Mesodermal cell (in vitro differentiated cells): Measurements from ENCODE around the gene TAOK2.
"Not testable (repeated sequence)": the region's sequence is repeated elsewhere in the genome, so short reads cannot be mapped to it uniquely, and the experiment has no call there.

ENCODE experiments used
- H3K27ac ChIP-seq: 2 replicates; pipeline ENCODE4 v1.7.0; 2013; ENCODE audit warnings: mild to moderate bottlenecking, low read depth, low read length, moderate library complexity; ENCODE audit not compliant: severe bottlenecking
- H3K36me3 ChIP-seq: 2 replicates; pipeline ENCODE4 v1.7.1; 2013; ENCODE audit warnings: mild to moderate bottlenecking, low read length, moderate library complexity; ENCODE audit not compliant: control insufficient read depth, insufficient read depth
- H3K4me1 ChIP-seq: one replicate; pipeline ENCODE4 v1.7.1; 2013; ENCODE audit warnings: mild to moderate bottlenecking, low read length; ENCODE audit not compliant: insufficient read depth, control insufficient read depth, poor library complexity, severe bottlenecking
- H3K4me3 ChIP-seq: 2 replicates; pipeline ENCODE4 v1.7.0; 2013; ENCODE audit warnings: low read length, control low read depth, mild to moderate bottlenecking; ENCODE audit not compliant: insufficient read depth, poor library complexity, severe bottlenecking; ENCODE audit errors: extremely low read depth
- H3K9me3 ChIP-seq: 2 replicates; pipeline ENCODE4 v1.7.1; 2013; ENCODE audit warnings: mild to moderate bottlenecking, low read length, moderate library complexity; ENCODE audit not compliant: control insufficient read depth
- WGBS, 2 experiments: methylation state at CpG; one replicate each; pipeline ENCODE4 v1.1.5; 2013; ENCODE audit warnings: missing lambda C conversion rate in 2 of 2; ENCODE audit not compliant: insufficient coverage in 2 of 2; 5-methylcytosine and 5-hydroxymethylcytosine counted together

Gene TAOK2

DNA sequence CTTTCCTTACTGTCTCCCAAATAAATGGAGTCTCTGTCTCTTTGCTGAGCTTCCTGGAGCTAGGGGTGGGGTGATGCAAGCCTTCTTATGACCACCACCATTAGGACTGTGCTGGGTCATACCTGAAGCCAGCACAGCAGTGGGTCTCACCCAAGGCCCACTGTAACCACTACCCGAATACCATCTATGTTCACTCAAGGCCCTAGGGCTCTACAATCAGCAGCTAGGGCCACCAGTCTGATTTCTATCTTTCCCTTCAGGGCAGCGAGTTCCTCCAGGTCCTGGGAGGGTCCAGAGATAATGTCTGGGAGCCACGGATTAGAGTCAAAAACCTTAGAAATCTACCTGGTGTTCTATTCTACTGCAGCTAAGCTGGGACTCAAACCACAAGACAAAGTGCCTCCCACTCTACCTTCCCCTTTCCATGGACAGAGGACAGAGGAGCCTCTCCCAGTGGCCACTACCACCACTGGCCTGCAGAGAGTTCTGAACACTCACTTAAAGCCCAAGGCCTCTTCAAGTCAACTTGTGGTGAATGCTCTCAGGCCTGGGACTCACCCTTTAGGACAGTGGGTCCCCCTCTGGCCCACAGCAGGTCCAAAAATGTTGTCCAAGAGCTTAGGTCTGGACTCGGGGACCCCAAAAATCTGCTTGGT, 22.7 kb upstream of the TAOK2 start:
- no peak overlapping the region for H3K4me3 ChIP-seq
- 92 to 93% methylated on average over 3 to 4 of the region's 4 CpGs for WGBS, 2 experiments
- no peak overlapping the region for H3K27ac ChIP-seq
- no peaks in the 10 kb centered on the region for H3K9me3 ChIP-seq
- no peaks in the 10 kb centered on the region for H3K4me1 ChIP-seq
- H3K36me3 ChIP-seq, result no peaks in the 10 kb centered on the region

DNA sequence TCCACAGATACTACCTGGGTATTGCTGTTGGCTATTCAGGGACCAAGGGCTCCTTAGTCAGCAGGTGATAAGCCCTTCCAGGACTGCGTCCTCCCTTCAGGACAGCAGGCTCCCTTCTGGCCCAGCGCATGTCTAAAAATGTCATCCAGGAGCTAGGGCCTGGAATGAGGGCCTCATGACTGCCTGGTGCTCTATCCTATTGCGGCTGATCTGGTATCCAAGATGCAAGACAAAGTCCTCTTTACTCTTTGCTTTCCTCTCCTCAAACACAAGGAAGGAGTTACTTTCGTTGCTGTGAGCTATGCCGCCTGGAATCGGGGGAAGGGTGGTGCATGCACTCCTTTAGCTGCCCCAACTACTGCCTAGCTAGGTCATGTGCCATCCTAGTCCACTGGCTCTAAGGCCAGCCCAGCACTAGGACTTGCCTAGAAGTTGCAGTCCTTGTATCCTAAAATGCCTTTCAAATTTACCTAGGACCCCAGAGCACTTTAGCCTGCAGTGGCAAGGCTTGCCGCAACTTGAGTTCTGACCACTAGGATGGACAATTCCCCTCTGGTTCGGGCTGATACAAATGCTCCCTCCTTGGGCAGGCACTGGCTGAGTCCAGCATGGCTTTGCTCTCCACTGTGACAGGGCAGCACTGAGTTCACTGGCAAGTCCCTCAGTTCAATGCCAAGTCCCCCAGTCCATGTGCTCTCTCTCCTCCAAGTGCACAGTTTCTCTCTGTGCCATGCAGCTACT, 21.9 kb upstream of the TAOK2 start:
- Histone ChIP-seq H3K27ac (no peak overlapping the region), H3K9me3 (no peaks in the 10 kb centered on the region), H3K4me3 (no peak overlapping the region), H3K4me1 (no peaks in the 10 kb centered on the region), H3K36me3 (no peaks in the 10 kb centered on the region)
- WGBS, 2 experiments, result 86 to 92% methylated on average over 7 to 8 of the region's 8 CpGs

DNA sequence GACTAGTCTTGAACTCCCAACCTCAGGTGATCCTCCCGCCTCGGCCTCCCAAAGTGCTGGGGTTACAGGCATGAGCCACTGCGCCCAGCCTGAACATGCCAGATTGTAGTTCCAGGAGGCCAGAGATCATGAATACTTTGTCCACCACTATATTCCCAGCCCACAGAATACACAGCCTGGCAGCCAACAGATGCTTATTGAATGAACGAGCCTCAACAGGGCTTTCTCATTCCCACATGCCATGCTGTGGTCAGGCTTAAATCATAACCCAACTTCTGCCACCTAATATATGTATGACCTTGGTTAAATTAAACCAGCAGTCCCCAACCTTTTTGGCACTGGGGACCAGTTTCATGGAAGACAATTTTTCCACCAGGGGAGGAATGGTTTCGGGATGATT, 14.9 kb upstream of the TAOK2 start:
- H3K36me3 ChIP-seq, result no peaks in the 10 kb centered on the region
- no peak overlapping the region for H3K4me3 ChIP-seq
- no peaks in the 10 kb centered on the region for H3K4me1 ChIP-seq
- WGBS, 2 experiments, result 92 to 100% methylated on average over 2 to 4 of the region's 5 CpGs
- no peak overlapping the region for H3K27ac ChIP-seq
- no peaks in the 10 kb centered on the region for H3K9me3 ChIP-seq

DNA sequence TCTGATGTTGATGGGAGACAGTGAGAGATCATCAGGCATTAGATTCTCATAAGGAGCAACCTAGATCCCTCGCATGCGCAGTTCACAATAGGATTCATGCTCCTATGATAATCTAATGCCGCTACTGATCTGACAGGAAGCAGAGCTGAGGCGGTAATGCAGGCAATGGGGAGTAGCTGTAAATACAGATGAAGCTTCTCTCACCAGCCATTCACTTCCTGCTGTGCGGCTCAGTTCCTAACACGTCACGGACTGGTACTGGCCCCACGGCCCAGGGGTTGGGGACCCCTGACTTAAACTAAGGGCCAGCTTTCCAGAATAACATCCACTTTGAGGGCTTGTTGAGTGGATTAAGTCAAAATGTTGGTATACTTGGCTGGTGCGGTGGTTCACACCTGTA, 14.4 kb upstream of the TAOK2 start:
- no peaks in the 10 kb centered on the region for H3K4me1 ChIP-seq
- H3K9me3 ChIP-seq, result no peaks in the 10 kb centered on the region
- no peak overlapping the region for H3K27ac ChIP-seq
- WGBS, 2 experiments, result 94 to 100% methylated on average over 1 to 5 of the region's 9 CpGs
- no peak overlapping the region for H3K4me3 ChIP-seq
- no peaks in the 10 kb centered on the region for H3K36me3 ChIP-seq

DNA sequence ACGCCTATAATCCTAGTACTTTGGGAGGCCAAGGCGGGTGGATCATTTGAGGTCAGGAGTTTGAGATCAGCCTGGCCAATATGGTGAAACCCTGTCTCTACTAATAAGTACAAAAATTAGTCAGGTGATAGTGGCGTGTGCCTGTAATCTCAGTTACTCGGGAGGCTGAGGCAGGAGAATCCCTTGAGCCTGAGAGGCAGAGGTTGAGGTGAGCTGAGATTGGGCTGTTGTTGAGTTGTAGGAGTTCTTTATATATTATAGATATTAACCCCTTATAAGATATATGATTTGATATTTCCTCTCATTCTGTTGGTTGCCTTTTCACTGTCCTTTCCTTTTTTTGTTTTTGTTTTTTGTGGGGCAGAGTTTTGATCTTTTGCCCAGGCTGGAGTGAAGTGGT, 13.8 kb upstream of the TAOK2 start:
- H3K4me3 ChIP-seq, H3K27ac ChIP-seq, H3K4me1 ChIP-seq, H3K36me3 ChIP-seq, H3K9me3 ChIP-seq: not testable (repeated sequence)
- WGBS, 2 experiments, result 95% methylated on average over 2 of the region's 4 CpGs; no CpG with 5 or more reads in 1 of the 2 experiments

DNA sequence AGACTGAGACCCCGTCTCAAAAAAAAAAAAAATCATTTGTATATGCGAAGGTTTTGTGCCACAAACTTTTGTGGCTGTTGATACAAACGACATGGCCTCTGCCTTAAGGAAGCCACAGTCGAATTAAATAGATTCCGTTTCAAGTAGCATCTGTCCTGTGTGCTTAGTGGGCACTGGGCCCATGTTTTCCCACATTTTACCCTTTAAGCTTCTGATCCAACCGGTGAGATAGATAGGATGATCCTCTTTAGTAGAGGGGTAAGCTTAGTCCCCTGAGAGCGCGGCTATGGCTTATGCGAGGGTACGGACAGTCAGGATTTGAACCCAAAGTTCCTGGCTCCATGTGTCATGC, 12.6 kb upstream of the TAOK2 start:
- Histone ChIP-seq H3K36me3 (peaks cover 7% of the 10 kb centered on the region), H3K27ac (peak overlapping the region; percentile 75), H3K4me1 (no peaks in the 10 kb centered on the region), H3K4me3 (peak overlapping the region; percentile 62), H3K9me3 (no peaks in the 10 kb centered on the region)
- WGBS, 2 experiments, result 85 to 88% methylated on average over 7 to 10 of the region's 10 CpGs

DNA sequence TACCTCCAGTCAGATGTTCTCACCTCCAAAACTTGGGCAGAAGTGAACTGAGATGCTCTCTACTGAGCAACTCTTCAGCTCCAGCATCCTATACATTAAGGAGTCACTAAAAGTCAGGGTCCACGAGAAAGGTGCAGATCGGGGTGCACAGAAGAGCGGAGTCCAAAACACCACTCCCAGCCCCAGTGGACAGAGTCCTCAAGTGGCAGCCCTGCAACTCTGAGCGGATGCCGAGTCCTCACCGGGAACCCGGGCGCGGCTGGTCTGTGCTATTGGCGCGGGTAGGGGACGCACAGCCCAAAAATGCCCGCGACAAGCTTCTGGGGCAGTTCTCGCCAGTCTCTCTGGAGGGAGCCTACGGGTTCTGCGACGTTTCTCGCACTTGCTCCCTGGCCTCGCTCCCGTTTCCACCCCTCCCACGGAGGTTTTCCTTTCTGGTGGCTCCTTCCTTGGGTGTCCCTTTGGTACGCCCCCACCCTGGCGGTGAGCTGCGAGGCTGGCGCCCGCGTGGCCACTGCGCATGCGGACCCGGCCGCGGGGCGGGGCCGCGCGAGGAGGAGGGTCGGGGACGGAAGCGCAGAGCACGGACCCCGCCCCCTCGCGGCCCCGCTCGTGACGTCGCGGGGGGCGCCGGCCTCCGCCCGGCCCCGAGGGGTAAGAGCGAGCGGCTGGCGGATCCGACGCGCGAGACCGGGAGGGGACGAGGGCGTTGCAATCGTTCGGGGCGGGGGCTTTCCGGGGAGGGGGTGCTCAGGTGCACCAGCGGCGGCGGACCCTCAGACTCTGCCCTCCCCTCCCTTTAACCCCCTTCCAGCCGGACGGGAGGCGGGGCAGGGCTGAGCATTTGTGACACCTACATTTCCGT, 12.0 kb upstream of the TAOK2 start, which contains the start of gene TMEM219:
TSS of gene TMEM219 (plus strand) at position 601 of the 865 bp plus-strand sequence. CDS start 1,065 bp downstream, outside the sequence.
- H3K4me3 ChIP-seq, result peak within 1 kb of the TSS; percentile 62
- 1% methylated on average over 49 to 71 of the region's 75 CpGs for WGBS, 2 experiments
- peak within 1 kb of the TSS; percentile 75 for H3K27ac ChIP-seq
- H3K4me1 ChIP-seq, result no peaks in the 10 kb centered on the region
- no peaks in the 10 kb centered on the region for H3K9me3 ChIP-seq
- H3K36me3 ChIP-seq, result peaks cover 7% of the 10 kb centered on the region

DNA sequence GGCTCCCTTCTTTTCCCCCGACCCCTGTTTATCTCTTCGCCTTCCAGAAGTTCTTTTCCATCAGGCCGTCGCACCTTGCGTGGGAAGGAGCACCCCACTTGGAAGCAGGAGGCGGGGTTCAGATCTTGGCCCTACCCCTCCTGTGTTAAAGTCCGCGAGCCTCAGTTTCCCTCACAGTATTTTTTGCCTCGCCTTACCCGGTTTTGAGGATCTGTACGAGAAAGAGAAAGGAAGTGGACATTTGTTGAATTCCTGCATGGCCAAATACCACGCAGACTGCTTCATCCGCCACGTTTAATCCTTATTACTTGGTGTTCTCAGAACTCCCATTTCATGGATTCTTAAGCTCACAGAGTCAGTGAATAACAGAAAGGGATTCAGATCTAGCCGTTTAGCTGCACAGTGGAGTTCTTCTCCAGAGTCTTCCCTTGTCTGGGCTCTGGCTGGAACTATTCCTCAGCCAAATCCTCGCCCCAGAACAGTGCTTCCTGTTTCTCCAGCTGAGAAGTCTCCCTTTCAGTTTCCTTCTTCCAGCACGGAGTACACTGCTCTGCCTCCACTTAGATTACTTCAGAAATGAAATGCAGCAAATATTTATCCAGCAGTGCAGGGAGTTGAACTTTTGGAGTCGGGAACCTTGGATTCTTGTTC, 11.2 kb upstream of the TAOK2 start:
- Histone ChIP-seq H3K36me3 (peaks cover 13% of the 10 kb centered on the region), H3K27ac (peak overlapping the region; percentile 72), H3K4me1 (no peaks in the 10 kb centered on the region), H3K9me3 (no peaks in the 10 kb centered on the region), H3K4me3 (peak overlapping the region; percentile 62)
- 32 to 38% methylated on average over 13 to 15 of the region's 18 CpGs for WGBS, 2 experiments

DNA sequence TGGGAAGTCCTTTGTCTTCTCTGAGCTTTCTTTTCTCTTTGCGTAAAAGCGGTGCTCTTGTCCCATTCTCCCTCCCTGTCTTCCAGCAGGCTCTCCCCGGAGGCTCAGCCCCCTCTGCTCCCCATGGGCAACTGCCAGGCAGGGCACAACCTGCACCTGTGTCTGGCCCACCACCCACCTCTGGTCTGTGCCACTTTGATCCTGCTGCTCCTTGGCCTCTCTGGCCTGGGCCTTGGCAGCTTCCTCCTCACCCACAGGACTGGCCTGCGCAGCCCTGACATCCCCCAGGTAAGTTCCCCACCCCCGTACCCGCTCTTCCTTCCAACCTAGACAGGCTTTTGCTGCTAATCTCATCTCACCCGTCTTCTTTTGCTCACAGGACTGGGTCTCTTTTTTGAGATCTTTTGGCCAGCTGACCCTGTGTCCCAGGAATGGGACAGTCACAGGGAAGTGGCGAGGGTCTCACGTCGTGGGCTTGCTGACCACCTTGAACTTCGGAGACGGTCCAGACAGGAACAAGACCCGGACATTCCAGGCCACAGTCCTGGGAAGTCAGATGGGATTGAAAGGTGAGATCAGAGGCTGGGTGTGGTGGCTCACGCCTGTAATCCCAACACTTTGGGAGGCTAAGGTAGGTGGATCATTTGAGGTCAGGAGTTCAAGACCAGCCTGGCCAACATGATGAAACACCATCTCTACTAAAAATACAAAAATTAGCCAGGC, 10.5 kb upstream of the TAOK2 start:
- no peak overlapping the region for H3K27ac ChIP-seq
- H3K36me3 ChIP-seq, result peaks cover 20% of the 10 kb centered on the region
- H3K4me3 ChIP-seq, result peak overlapping the region; percentile 62
- no peaks in the 10 kb centered on the region for H3K9me3 ChIP-seq
- 92 to 95% methylated on average over 13 to 14 of the region's 14 CpGs for WGBS, 2 experiments
- no peaks in the 10 kb centered on the region for H3K4me1 ChIP-seq

DNA sequence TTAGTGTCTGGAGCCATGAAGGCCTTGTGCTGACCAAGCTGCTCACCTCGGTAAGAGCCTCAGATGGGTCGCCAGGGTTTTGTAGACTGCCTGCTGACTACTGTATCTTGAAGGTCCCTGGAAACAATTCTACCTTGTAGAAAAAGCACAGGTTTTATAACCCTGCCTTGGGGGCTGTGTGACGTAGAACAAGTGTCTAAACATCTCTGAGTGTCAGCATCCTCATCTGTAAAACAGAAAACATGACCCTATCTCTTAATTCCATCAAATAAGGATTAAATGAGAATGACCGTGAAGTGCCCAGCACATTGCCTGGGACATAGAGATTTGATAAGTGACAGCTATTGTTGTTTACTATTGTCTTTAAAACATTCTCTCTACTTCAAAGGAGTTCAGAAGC, 5.5 kb upstream of the TAOK2 start:
- peaks cover 60% of the 10 kb centered on the region for H3K36me3 ChIP-seq
- H3K9me3 ChIP-seq, result peaks cover 8% of the 10 kb centered on the region
- no peak overlapping the region for H3K27ac ChIP-seq
- WGBS, 2 experiments, result 81 to 100% methylated on average over 2 of the region's 4 CpGs
- H3K4me1 ChIP-seq, result no peaks in the 10 kb centered on the region
- H3K4me3 ChIP-seq, result no peak overlapping the region
